Neural progenitor cell (in vitro differentiated cells): ENCODE measurements around the gene SOX5. TPM values are rescaled to one million over a fixed set of nuclear protein-coding genes. Genes with fewer than 3 reads are reported as not detected.

Experiments used
- DNase-seq: peaks from one replicate; pipeline ENCODE4 v3.0.0-alpha.2; 2016; ENCODE audit warnings: low spot score
- H2AFZ ChIP-seq: fragments of 200-600 bp; sonication (generic); replicated peaks from 2 replicates; pipeline ENCODE4 v1.6.1; 2016; ENCODE audit warnings: antibody characterized with exemption
- H3F3A ChIP-seq: fragments of 200-600 bp; sonication (generic); 2 replicates; pipeline ENCODE4 v1.6.1; 2016; ENCODE audit warnings: antibody characterized with exemption, low read depth
- H3K27ac ChIP-seq: fragments of 200-600 bp; sonication (generic); 2 replicates; pipeline ENCODE4 v1.5.1; 2016; ENCODE audit warnings: mild to moderate bottlenecking
- H3K27me3 ChIP-seq: fragments of 200-600 bp; sonication (generic); 2 replicates; pipeline ENCODE4 v1.6.1; 2016; ENCODE audit warnings: mild to moderate bottlenecking, moderate library complexity
- H3K36me3 ChIP-seq: fragments of 200-600 bp; sonication (generic); 2 replicates; pipeline ENCODE4 v1.5.1; 2016
- H3K4me1 ChIP-seq: fragments of 200-600 bp; sonication (generic); 2 replicates; pipeline ENCODE4 v1.6.1; 2016; ENCODE audit warnings: mixed run types
- H3K4me2 ChIP-seq: fragments of 200-600 bp; sonication (generic); 2 replicates; pipeline ENCODE4 v1.6.1; 2016
- H3K4me3 ChIP-seq: fragments of 200-600 bp; sonication (generic); 2 replicates; pipeline ENCODE4 v1.5.1; 2016
- H3K79me2 ChIP-seq: fragments of 200-600 bp; sonication (generic); 2 replicates; pipeline ENCODE4 v1.6.1; 2016; ENCODE audit warnings: low read depth
- H3K9ac ChIP-seq: fragments of 200-600 bp; sonication (generic); 2 replicates; pipeline ENCODE4 v1.6.1; 2016
- H3K9me3 ChIP-seq: fragments of 200-600 bp; sonication (generic); 2 replicates; pipeline ENCODE4 v1.5.1; 2016; ENCODE audit warnings: low read depth
- H4K20me1 ChIP-seq: fragments of 200-600 bp; sonication (generic); 2 replicates; pipeline ENCODE4 v1.6.1; 2016; ENCODE audit warnings: low read depth
- H3K27ac Mint-ChIP-seq: 3 replicates; pipeline ENCODE4 v1.8.0; 2021; ENCODE audit warnings: mixed read lengths
- H3K27me3 Mint-ChIP-seq: 2 replicates; pipeline ENCODE4 v1.8.0; 2022; ENCODE audit warnings: low read depth, mild to moderate bottlenecking, inconsistent platforms, moderate library complexity, mixed read lengths; ENCODE audit not compliant: insufficient read depth
- H3K36me3 Mint-ChIP-seq: 3 replicates; pipeline ENCODE4 v1.8.0; 2021; ENCODE audit warnings: mixed read lengths
- H3K4me1 Mint-ChIP-seq: 3 replicates; pipeline ENCODE4 v1.8.0; 2021; ENCODE audit warnings: mixed read lengths
- H3K4me3 Mint-ChIP-seq: 3 replicates; pipeline ENCODE4 v1.8.0; 2021; ENCODE audit warnings: mild to moderate bottlenecking, moderate library complexity, mixed read lengths
- H3K9me3 Mint-ChIP-seq: 3 replicates; pipeline ENCODE4 v1.8.0; 2020; ENCODE audit warnings: mixed read lengths
- EZH2 ChIP-seq: fragments of 200-600 bp; sonication (generic); IDR thresholded peaks from 2 replicates; pipeline ENCODE4 v1.6.1; 2017; ENCODE audit warnings: antibody characterized with exemption, mild to moderate bottlenecking, moderate library complexity
- EZH2phosphoT487 ChIP-seq: fragments of 200-600 bp; sonication (generic); IDR thresholded peaks from 2 replicates; pipeline ENCODE4 v1.6.1; 2017; ENCODE audit warnings: antibody characterized with exemption
- total RNA-seq: library from RNA; depleted of rRNA; stranded (reverse); fragments of >200 nt; gene quantifications from 2 replicates; pipeline ENCODE4 v1.2.3, GENCODE V29; 2015; ENCODE audit warnings: low replicate concordance
- TF ChIP-seq, protein P1 (sequence below): fragments of 200-600 bp; sonication (generic); IDR thresholded peaks from 2 replicates; pipeline ENCODE4 v1.5.1; 2017; ENCODE audit warnings: antibody characterized with exemption, mild to moderate bottlenecking

Gene SOX5
- total RNA-seq, 1 donor from 2014 or later, result 79.5 TPM

DNA sequence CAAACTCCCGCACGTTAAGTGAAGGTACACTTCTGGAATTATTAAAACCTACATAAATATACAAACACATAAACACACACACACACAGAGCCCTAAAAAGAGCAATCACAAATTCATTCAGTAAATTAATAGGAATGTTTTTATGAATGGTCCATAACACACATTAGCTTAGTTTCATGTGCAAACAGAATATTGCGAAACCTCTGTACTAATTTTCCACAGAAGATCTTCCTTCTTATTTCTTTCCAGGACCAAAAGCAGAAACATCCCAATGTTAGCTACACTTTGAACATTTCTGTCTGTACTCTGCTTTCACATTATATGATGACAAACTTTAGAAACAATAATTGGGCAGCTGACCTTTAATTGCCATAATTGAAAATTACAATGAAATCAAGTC is 101.6 kb downstream of the SOX5 start:
- peaks cover 16% of the 10 kb centered on the region for H3K36me3 ChIP-seq
- no peak overlapping the region for H3K4me3 ChIP-seq
- H3K9me3 ChIP-seq, result no peaks in the 10 kb centered on the region
- peaks cover 16% of the 10 kb centered on the region for H3F3A ChIP-seq
- Mint-ChIP-seq H3K4me1 (peaks cover 2% of the 10 kb centered on the region), H3K9me3 (no peaks in the 10 kb centered on the region), H3K36me3 (peaks cover 9% of the 10 kb centered on the region), H3K27ac (no peak overlapping the region), H3K27me3 (no peaks in the 10 kb centered on the region), H3K4me3 (no peak overlapping the region)
- H2AFZ ChIP-seq, result no peak overlapping the region
- H3K4me2 ChIP-seq, result no peak overlapping the region
- no peak for TF ChIP-seq EZH2phosphoT487
- TF ChIP-seq, protein P1, sequence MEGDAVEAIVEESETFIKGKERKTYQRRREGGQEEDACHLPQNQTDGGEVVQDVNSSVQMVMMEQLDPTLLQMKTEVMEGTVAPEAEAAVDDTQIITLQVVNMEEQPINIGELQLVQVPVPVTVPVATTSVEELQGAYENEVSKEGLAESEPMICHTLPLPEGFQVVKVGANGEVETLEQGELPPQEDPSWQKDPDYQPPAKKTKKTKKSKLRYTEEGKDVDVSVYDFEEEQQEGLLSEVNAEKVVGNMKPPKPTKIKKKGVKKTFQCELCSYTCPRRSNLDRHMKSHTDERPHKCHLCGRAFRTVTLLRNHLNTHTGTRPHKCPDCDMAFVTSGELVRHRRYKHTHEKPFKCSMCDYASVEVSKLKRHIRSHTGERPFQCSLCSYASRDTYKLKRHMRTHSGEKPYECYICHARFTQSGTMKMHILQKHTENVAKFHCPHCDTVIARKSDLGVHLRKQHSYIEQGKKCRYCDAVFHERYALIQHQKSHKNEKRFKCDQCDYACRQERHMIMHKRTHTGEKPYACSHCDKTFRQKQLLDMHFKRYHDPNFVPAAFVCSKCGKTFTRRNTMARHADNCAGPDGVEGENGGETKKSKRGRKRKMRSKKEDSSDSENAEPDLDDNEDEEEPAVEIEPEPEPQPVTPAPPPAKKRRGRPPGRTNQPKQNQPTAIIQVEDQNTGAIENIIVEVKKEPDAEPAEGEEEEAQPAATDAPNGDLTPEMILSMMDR, result no peak
- TF ChIP-seq EZH2, result no peak
- H3K79me2 ChIP-seq, result peaks cover 50% of the 10 kb centered on the region
- H3K27ac ChIP-seq, result peak overlapping the region; percentile 24
- DNase-seq, result no peak
- peaks cover 11% of the 10 kb centered on the region for H4K20me1 ChIP-seq
- H3K4me1 ChIP-seq, result peaks cover 16% of the 10 kb centered on the region
- H3K27me3 ChIP-seq, result no peaks in the 10 kb centered on the region
- no peak overlapping the region for H3K9ac ChIP-seq

DNA sequence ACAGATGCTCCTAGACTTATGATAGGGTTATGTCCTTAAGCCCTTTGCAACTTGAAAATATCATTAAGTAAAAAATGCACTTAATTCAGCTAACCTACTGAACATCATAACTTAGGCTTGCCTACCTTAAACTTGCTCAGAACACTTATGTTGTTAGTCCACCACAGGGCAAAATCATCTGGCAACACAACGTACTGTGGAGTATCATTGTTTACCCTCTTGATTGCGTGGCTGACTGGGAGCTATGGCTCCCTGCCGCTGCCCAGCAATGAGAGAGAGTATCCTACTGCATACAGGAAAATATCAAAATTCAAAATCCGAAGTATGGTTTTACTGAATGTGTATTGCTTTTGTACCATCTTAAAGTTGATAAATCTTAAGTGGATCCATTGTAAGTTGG is 105.5 kb downstream of the SOX5 start:
- H3K4me1 ChIP-seq, result peaks cover 11% of the 10 kb centered on the region
- peaks cover 30% of the 10 kb centered on the region for H3K36me3 Mint-ChIP-seq
- H3K9me3 Mint-ChIP-seq, result no peaks in the 10 kb centered on the region
- H3K27ac ChIP-seq, result no peak overlapping the region
- H2AFZ ChIP-seq, result no peak overlapping the region
- no peak overlapping the region for H3K9ac ChIP-seq
- no peak overlapping the region for H3K27ac Mint-ChIP-seq
- H3K79me2 ChIP-seq, result peaks cover 20% of the 10 kb centered on the region
- H3K4me3 Mint-ChIP-seq, result no peak overlapping the region
- TF ChIP-seq EZH2 (no peak), EZH2phosphoT487 (no peak)
- TF ChIP-seq, protein P1, result no peak
- H3K4me1 Mint-ChIP-seq, result no peaks in the 10 kb centered on the region
- H3F3A ChIP-seq, result peaks cover 29% of the 10 kb centered on the region
- peaks cover 8% of the 10 kb centered on the region for H4K20me1 ChIP-seq
- H3K4me2 ChIP-seq, result no peak overlapping the region
- no peaks in the 10 kb centered on the region for H3K9me3 ChIP-seq
- H3K4me3 ChIP-seq, result no peak overlapping the region
- H3K36me3 ChIP-seq, result peaks cover 16% of the 10 kb centered on the region
- no peaks in the 10 kb centered on the region for H3K27me3 Mint-ChIP-seq
- no peaks in the 10 kb centered on the region for H3K27me3 ChIP-seq
- no peak for DNase-seq

GRCh38 chr12:23834076-23834475 is 115.4 kb downstream of the SOX5 start:
- Histone ChIP-seq H3K9me3 (no peaks in the 10 kb centered on the region), H3K4me3 (no peak overlapping the region), H2AFZ (no peak overlapping the region), H3K27ac (peak overlapping the region; percentile 16), H3K36me3 (no peaks in the 10 kb centered on the region), H3K4me2 (no peak overlapping the region), H3F3A (peaks cover 42% of the 10 kb centered on the region), H3K4me1 (peaks cover 58% of the 10 kb centered on the region), H3K9ac (no peak overlapping the region), H3K79me2 (peaks cover 59% of the 10 kb centered on the region), H3K27me3 (no peaks in the 10 kb centered on the region), H4K20me1 (peaks cover 13% of the 10 kb centered on the region)
- no peak for TF ChIP-seq EZH2phosphoT487
- H3K4me3 Mint-ChIP-seq, result no peak overlapping the region
- DNase-seq, result no peak
- H3K27ac Mint-ChIP-seq, result no peak overlapping the region
- H3K36me3 Mint-ChIP-seq, result peaks cover 14% of the 10 kb centered on the region
- H3K9me3 Mint-ChIP-seq, result no peaks in the 10 kb centered on the region
- peaks cover 22% of the 10 kb centered on the region for H3K4me1 Mint-ChIP-seq
- H3K27me3 Mint-ChIP-seq, result no peaks in the 10 kb centered on the region

DNA sequence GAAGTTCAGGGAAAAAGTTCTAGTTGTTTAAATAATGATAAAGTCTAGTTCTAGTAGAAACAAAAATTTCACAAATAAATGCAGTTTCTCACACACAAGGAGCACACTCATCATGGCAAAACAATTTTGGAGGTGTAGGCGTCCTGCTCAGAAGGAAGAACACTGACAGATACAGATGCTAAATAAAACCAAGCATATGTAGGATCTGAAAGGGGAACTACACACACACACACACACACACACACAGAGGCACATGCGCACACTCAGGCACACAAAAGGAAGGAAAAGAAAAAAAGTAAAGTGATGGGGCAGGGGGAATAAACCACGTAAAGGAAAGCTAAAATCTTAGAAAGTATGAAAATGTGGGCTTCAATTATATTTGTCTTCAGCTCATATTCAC is 117.7 kb downstream of the SOX5 start:
- no peak for TF ChIP-seq EZH2
- TF ChIP-seq, protein P1, result no peak
- no peak for TF ChIP-seq EZH2phosphoT487
- peak overlapping the region; percentile 5 for H3K27ac Mint-ChIP-seq
- peaks cover 12% of the 10 kb centered on the region for H3K36me3 Mint-ChIP-seq
- DNase-seq, result no peak
- no peaks in the 10 kb centered on the region for H3K9me3 Mint-ChIP-seq
- Histone ChIP-seq H3K27me3 (no peaks in the 10 kb centered on the region), H3K27ac (peak overlapping the region; percentile 64), H3K79me2 (peaks cover 78% of the 10 kb centered on the region), H3K4me1 (peaks cover 59% of the 10 kb centered on the region), H3K36me3 (no peaks in the 10 kb centered on the region), H4K20me1 (peaks cover 14% of the 10 kb centered on the region), H3K4me2 (no peak overlapping the region), H3K9ac (no peak overlapping the region), H3K4me3 (no peak overlapping the region), H2AFZ (no peak overlapping the region), H3K9me3 (no peaks in the 10 kb centered on the region), H3F3A (peaks cover 31% of the 10 kb centered on the region)
- H3K4me1 Mint-ChIP-seq, result peaks cover 22% of the 10 kb centered on the region
- no peak overlapping the region for H3K4me3 Mint-ChIP-seq
- peaks cover 2% of the 10 kb centered on the region for H3K27me3 Mint-ChIP-seq
